ENCODE measurements around the gene PIK3R4.

DNA sequence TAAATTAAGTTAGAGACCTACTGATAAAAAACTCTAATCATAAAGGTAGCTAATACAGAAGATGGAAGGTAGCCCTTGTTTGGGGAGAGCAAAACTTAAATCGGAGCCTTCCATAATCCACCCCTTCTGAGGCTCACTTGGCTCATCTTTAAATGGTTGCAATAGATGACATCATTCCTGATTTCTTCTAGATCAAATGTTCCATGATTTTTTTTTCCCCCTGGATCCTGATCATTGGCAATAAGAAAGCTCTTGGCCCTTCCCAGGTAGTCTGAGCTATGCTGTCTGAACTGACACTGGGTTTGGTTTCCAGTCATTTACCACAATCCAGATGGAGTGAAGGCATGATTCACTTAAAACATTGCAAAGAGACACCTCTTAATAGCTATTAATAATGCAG is 92.5 kb downstream of the PIK3R4 start:
- TF ChIP-seq, protein P1, sequence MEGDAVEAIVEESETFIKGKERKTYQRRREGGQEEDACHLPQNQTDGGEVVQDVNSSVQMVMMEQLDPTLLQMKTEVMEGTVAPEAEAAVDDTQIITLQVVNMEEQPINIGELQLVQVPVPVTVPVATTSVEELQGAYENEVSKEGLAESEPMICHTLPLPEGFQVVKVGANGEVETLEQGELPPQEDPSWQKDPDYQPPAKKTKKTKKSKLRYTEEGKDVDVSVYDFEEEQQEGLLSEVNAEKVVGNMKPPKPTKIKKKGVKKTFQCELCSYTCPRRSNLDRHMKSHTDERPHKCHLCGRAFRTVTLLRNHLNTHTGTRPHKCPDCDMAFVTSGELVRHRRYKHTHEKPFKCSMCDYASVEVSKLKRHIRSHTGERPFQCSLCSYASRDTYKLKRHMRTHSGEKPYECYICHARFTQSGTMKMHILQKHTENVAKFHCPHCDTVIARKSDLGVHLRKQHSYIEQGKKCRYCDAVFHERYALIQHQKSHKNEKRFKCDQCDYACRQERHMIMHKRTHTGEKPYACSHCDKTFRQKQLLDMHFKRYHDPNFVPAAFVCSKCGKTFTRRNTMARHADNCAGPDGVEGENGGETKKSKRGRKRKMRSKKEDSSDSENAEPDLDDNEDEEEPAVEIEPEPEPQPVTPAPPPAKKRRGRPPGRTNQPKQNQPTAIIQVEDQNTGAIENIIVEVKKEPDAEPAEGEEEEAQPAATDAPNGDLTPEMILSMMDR (conservative IDR thresholded peaks at IDR 0.05 in 1 of 2, IDR thresholded peaks at IDR 0.05 in 1 of 2; ENCODE audit: extremely low read depth in 1 of 2, insufficient read depth in 1 of 2, low read depth in 1 of 2, low read length in 2 of 2): no peak
- TF ChIP-seq EZH2 (IDR thresholded peaks at IDR 0.05; ENCODE audit: borderline replicate concordance, low read length): no peak

All from mammary epithelial cell (primary cell).